Nephron (organoid): ENCODE results near the gene CCL11.
A peak's percentile ranks its signal among the peaks of the same experiment; 100 is the strongest.

Source experiments
- H3K27ac Mint-ChIP-seq, 3 experiments: 2 replicates each; pipeline ENCODE4 v1.8.0; 2020; ENCODE audit warnings: mixed read lengths in 3 of 3, mild to moderate bottlenecking in 2 of 3, moderate library complexity in 1 of 3
- H3K27me3 Mint-ChIP-seq: 2 replicates; pipeline ENCODE4 v1.8.0; 2021; ENCODE audit warnings: low read depth, mild to moderate bottlenecking, moderate library complexity, mixed read lengths
- H3K36me3 Mint-ChIP-seq: 2 replicates; pipeline ENCODE4 v1.8.0; 2020; ENCODE audit warnings: low read depth, mixed read lengths
- H3K4me1 Mint-ChIP-seq: 2 replicates; pipeline ENCODE4 v1.8.0; 2020; ENCODE audit warnings: mixed read lengths
- H3K4me3 Mint-ChIP-seq, 3 experiments: 2 replicates each; pipeline ENCODE4 v1.8.0; 2020; ENCODE audit warnings: mild to moderate bottlenecking in 3 of 3, mixed read lengths in 3 of 3, moderate library complexity in 2 of 3
- H3K9me3 Mint-ChIP-seq: 2 replicates; pipeline ENCODE4 v1.8.0; 2020; ENCODE audit warnings: mixed read lengths
- CTCF ChIP-seq, 3 experiments: fragments of 200-600 bp; sonication (generic); IDR thresholded peaks; one replicate each; pipeline ENCODE4 v1.5.0; 2021; ENCODE audit warnings: antibody characterized with exemption in 3 of 3; ENCODE audit not compliant: unreplicated experiment in 3 of 3

Gene CCL11

DNA sequence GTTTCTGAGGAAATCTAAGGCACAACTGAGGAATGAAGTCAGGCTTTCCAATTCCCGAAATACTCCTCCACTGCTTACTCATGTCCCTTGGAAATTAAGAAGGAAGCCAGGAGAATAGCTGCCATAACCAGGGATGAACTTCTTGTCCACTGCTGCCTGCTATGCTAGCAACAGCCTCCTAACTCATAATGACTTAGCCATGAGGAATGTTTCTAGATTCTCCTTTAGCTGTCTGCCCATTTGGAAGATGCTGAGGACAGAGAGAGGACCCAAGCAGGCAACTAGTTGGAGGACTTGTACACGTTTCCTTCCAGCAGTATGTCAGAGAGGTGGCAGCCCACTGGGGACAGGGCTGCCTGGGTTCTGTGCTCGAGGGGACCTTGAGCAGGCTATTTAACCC, 31.4 kb upstream of the CCL11 start:
- peak overlapping the region; percentile 96 to 97 (median 96) for H3K27ac Mint-ChIP-seq
- peaks cover 57% of the 10 kb centered on the region for H3K4me1 Mint-ChIP-seq
- no peaks in the 10 kb centered on the region for H3K9me3 Mint-ChIP-seq
- H3K36me3 Mint-ChIP-seq = no peaks in the 10 kb centered on the region
- TF ChIP-seq CTCF (IDR thresholded peaks at IDR 0.05; ENCODE audit: unreplicated experiment in 3 of 3) = no peak
- peak overlapping the region in 2 of 3 experiments; percentile 83 to 84 for H3K4me3 Mint-ChIP-seq
- H3K27me3 Mint-ChIP-seq = peaks cover 5% of the 10 kb centered on the region

DNA sequence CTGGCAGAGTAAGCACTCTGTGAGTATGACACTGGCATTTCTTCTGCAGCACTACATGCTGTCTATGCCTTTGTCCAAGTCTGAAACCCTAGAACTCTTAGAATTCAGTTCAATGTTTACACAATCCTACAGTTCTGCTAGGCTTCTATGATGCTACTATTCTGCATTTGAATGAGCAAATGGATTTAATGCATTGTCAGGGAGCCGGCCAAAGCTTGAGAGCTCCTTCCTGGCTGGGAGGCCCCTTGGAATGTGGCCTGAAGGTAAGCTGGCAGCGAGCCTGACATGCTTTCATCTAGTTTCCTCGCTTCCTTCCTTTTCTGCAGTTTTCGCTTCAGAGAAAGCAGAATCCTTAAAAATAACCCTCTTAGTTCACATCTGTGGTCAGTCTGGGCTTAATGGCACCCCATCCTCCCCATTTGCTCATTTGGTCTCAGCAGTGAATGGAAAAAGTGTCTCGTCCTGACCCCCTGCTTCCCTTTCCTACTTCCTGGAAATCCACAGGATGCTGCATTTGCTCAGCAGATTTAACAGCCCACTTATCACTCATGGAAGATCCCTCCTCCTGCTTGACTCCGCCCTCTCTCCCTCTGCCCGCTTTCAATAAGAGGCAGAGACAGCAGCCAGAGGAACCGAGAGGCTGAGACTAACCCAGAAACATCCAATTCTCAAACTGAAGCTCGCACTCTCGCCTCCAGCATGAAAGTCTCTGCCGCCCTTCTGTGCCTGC, 30.7 kb upstream of the CCL11 start, which contains the start of gene CCL2:
Gene CCL2 (plus strand): TSS at position 635 of the 730 bp plus-strand sequence. CDS start 65 bp downstream, at position 700.
- Mint-ChIP-seq H3K27me3 (peaks cover 5% of the 10 kb centered on the region), H3K4me1 (peaks cover 51% of the 10 kb centered on the region), H3K27ac (peak within 1 kb of the TSS; percentile 96 to 97 (median 96)), H3K36me3 (no peaks in the 10 kb centered on the region), H3K4me3 (peak within 1 kb of the TSS; percentile 74 to 84 (median 83)), H3K9me3 (no peaks in the 10 kb centered on the region)
- TF ChIP-seq CTCF (IDR thresholded peaks at IDR 0.05; ENCODE audit: unreplicated experiment in 3 of 3) = no peak

- TF ChIP-seq CTCF (IDR thresholded peaks at IDR 0.05; ENCODE audit: unreplicated experiment in 3 of 3) = no peak
- Mint-ChIP-seq H3K36me3 (no peaks in the 10 kb centered on the region), H3K4me3 (peak overlapping the region; percentile 74 to 84 (median 83)), H3K27me3 (peaks cover 5% of the 10 kb centered on the region), H3K4me1 (peaks cover 48% of the 10 kb centered on the region), H3K27ac (peak overlapping the region; percentile 96 to 97 (median 96)), H3K9me3 (no peaks in the 10 kb centered on the region)
Measured at GRCh38 chr17:34255381-34255732, 30.2 kb upstream of the CCL11 start.

DNA sequence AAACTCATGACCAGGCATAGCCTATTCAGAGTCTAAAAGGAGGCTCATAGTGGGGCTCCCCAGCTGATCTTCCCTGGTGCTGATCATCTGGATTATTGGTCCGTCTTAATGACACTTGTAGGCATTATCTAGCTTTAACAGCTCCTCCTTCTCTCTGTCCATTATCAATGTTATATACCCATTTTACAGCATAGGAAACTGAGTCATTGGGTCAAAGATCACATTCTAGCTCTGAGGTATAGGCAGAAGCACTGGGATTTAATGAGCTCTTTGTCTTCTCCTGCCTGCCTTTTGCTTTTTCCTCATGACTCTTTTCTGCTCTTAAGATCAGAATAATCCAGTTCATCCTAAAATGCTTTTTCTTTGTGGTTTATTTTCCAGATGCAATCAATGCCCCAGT, 29.7 kb upstream of the CCL11 start:
- Mint-ChIP-seq H3K27ac (peak overlapping the region in 2 of 3 experiments; percentile 96 to 97), H3K4me3 (peak overlapping the region; percentile 74 to 84 (median 83)), H3K27me3 (peaks cover 5% of the 10 kb centered on the region), H3K4me1 (peaks cover 43% of the 10 kb centered on the region), H3K9me3 (no peaks in the 10 kb centered on the region), H3K36me3 (no peaks in the 10 kb centered on the region)
- no peak for TF ChIP-seq CTCF (IDR thresholded peaks at IDR 0.05; ENCODE audit: unreplicated experiment in 3 of 3)

DNA sequence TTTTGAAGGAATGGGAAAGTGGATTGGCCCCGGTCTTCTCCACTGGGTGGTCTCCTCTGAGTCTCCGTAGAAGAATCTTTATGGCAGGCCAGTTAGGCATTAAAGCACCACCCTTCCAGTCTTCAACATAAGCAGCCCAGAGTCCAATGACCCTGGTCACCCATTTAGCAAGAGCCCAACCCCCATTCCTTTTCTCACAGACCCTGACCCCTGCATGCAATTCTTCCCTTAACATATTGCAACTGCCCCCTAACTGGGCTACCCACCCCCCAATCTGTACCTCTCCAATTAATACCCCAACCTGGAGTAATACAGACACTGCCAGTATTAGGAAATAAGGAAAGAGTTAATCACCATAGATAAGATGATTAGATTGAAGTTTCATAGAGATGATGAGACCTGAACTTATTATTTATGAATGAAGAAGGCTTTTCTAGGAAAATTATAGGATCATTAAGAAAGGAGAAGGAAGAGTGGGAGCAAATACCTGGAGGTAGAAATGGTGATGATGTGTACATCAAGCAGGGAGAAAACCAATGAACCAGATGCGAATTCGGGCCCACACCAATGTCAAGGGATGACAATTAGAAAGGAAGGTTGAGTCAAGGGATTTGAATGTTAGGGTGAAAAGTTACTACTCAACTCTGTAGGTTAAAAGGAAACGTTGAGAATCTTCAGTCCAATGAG, 28.1 kb upstream of the CCL11 start:
- no peaks in the 10 kb centered on the region for H3K36me3 Mint-ChIP-seq
- no peak for TF ChIP-seq CTCF (IDR thresholded peaks at IDR 0.05; ENCODE audit: unreplicated experiment in 3 of 3)
- peak overlapping the region in 2 of 3 experiments; percentile 15 to 25 for H3K4me3 Mint-ChIP-seq
- no peaks in the 10 kb centered on the region for H3K9me3 Mint-ChIP-seq
- H3K27ac Mint-ChIP-seq = no peak overlapping the region
- peaks cover 8% of the 10 kb centered on the region for H3K27me3 Mint-ChIP-seq
- peaks cover 27% of the 10 kb centered on the region for H3K4me1 Mint-ChIP-seq
